HEK293T (cell line): ENCODE results near the gene ACKR2.

Experiments used
- ARNT ChIP-seq: fragments of 450-650 bp; IDR thresholded peaks from 2 replicates; pipeline ENCODE4 v1.6.1; 2017; ENCODE audit warnings: mild to moderate bottlenecking
- BHLHE40 ChIP-seq: fragments of 450-650 bp; IDR thresholded peaks from 2 replicates; pipeline ENCODE4 v1.6.1; 2016; ENCODE audit warnings: mild to moderate bottlenecking, moderate library complexity, borderline replicate concordance
- ELF4 ChIP-seq: fragments of 450-650 bp; IDR thresholded peaks from 2 replicates; pipeline ENCODE4 v1.6.1; 2017; ENCODE audit warnings: antibody characterized with exemption
- FOXK2 ChIP-seq: fragments of 450-650 bp; IDR thresholded peaks from 2 replicates; pipeline ENCODE4 v1.6.1; 2016; ENCODE audit warnings: mild to moderate bottlenecking
- FOXM1 ChIP-seq: fragments of 450-650 bp; IDR thresholded peaks from 2 replicates; pipeline ENCODE4 v1.6.1; 2017; ENCODE audit warnings: mild to moderate bottlenecking, borderline replicate concordance
- HDGF ChIP-seq: fragments of 450-650 bp; IDR thresholded peaks from 2 replicates; pipeline ENCODE4 v1.6.1; 2017; ENCODE audit warnings: antibody characterized with exemption, borderline replicate concordance
- L3MBTL2 ChIP-seq: fragments of 450-650 bp; conservative IDR thresholded peaks from 2 replicates; pipeline ENCODE4 v1.6.1; 2016; ENCODE audit warnings: mild to moderate bottlenecking
- LEF1 ChIP-seq: fragments of 450-650 bp; IDR thresholded peaks from 2 replicates; pipeline ENCODE4 v1.6.1; 2017; ENCODE audit warnings: mild to moderate bottlenecking, borderline replicate concordance
- SP1 ChIP-seq: fragments of 450-650 bp; IDR thresholded peaks from 2 replicates; pipeline ENCODE4 v1.6.1; 2017
- SUZ12 ChIP-seq: fragments of 450-650 bp; IDR thresholded peaks from 2 replicates; pipeline ENCODE4 v1.6.1; 2016; ENCODE audit warnings: mild to moderate bottlenecking
- TARDBP ChIP-seq: fragments of 450-650 bp; IDR thresholded peaks from 2 replicates; pipeline ENCODE4 v1.6.1; 2016
- ZNF384 ChIP-seq: fragments of 450-650 bp; IDR thresholded peaks from 2 replicates; pipeline ENCODE4 v1.6.1; 2016
- TF ChIP-seq, protein P1 (sequence below): fragments of 450-650 bp; IDR thresholded peaks from 2 replicates; pipeline ENCODE4 v1.6.1; 2016

DNA sequence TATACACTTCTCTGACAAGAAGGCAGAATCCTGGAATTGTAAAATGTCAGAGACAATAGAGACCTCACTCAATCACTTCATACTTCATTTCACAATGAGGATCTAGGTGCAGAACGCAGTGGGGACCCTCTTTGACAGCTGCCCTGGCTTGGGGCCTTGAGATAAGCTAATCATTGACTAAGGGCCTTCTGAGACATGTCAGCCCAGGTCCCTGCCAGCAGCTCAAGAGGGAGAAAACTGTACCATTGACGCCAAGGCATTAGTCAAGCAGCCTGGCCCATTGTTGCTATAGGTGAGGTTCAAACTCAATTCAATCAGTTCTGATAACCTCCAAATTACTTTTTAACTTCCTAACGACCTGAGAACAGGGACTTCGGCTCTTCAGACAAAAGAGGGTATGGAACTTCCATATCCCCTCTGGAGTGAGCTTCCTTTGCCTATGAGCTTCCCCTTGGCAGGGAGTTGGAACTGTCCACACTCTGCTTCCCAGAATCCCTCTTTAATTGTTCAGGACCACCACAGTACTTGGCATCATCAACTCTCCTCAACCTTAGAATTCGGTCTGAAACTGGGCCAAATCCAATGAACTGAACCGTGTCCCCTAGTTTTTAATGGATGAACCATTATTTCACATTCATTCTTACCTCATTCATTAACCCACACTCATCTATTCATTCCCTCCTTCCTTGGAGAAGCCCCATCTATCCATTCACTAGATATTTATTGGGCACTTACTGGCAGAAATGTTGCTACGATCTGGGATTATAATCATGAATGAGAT lies 67.9 kb downstream of the ACKR2 start:
- TF ChIP-seq FOXK2 (no peak), BHLHE40 (no peak), ELF4 (no peak), SUZ12 (no peak), SP1 (no peak), ZNF384 (no peak), TARDBP (no peak), HDGF (no peak), L3MBTL2 (no peak), FOXM1 (no peak), ARNT (no peak), LEF1 (no peak)
- TF ChIP-seq, protein P1, sequence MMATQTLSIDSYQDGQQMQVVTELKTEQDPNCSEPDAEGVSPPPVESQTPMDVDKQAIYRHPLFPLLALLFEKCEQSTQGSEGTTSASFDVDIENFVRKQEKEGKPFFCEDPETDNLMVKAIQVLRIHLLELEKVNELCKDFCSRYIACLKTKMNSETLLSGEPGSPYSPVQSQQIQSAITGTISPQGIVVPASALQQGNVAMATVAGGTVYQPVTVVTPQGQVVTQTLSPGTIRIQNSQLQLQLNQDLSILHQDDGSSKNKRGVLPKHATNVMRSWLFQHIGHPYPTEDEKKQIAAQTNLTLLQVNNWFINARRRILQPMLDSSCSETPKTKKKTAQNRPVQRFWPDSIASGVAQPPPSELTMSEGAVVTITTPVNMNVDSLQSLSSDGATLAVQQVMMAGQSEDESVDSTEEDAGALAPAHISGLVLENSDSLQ: no peak
